Liver (tissue), 9 donors: ENCODE results near the gene P3H2. TPM values are rescaled to one million over a fixed set of nuclear protein-coding genes. Genes with fewer than 3 reads are reported as not detected.
A peak's percentile ranks its signal among the peaks of the same experiment; 100 is the strongest.

Experiments used
- DNase-seq: peaks from one replicate; pipeline ENCODE4 v3.0.0-alpha.2; 2017; ENCODE audit warnings: low spot score
- H3K27ac ChIP-seq, 2 donors: one replicate each; pipeline ENCODE4 v1.7.0; 2013; ENCODE audit warnings: inconsistent platforms in 2 of 2, low read length in 2 of 2, control low read depth in 1 of 2, low read depth in 1 of 2, mild to moderate bottlenecking in 1 of 2
- H3K27me3 ChIP-seq, 4 donors: one replicate each; pipeline versions ENCODE4 v1.6.1 to v1.7.0; 2013; ENCODE audit warnings: low read length in 3 of 4, inconsistent platforms in 1 of 4, mild to moderate bottlenecking in 1 of 4, moderate library complexity in 1 of 4; ENCODE audit not compliant: control insufficient read depth in 4 of 4, insufficient read depth in 4 of 4
- H3K36me3 ChIP-seq, 4 donors: one replicate each; pipeline versions ENCODE4 v1.6.1 to v1.7.0; 2013; ENCODE audit warnings: low read length in 3 of 4, mild to moderate bottlenecking in 3 of 4, low read depth in 1 of 4, moderate library complexity in 1 of 4; ENCODE audit not compliant: control insufficient read depth in 4 of 4, insufficient read depth in 3 of 4
- H3K4me1 ChIP-seq, 4 donors: one replicate each; pipeline versions ENCODE4 v1.6.1 to v1.7.0; 2013; ENCODE audit warnings: low read length in 3 of 4, mild to moderate bottlenecking in 3 of 4, moderate library complexity in 1 of 4; ENCODE audit not compliant: control insufficient read depth in 4 of 4, insufficient read depth in 4 of 4
- H3K4me3 ChIP-seq, 3 donors: one replicate each; pipeline versions ENCODE4 v1.6.1 to v1.7.0; 2013; ENCODE audit warnings: low read length in 3 of 3, control low read depth in 1 of 3, low read depth in 1 of 3, mild to moderate bottlenecking in 1 of 3
- H3K9ac ChIP-seq, 2 donors: one replicate each; pipeline ENCODE4 v1.7.0; 2013; ENCODE audit warnings: low read length in 2 of 2, mild to moderate bottlenecking in 2 of 2, moderate library complexity in 2 of 2, control low read depth in 1 of 2, low read depth in 1 of 2
- H3K9me3 ChIP-seq, 4 donors: one replicate each; pipeline versions ENCODE4 v1.6.1 to v1.7.0; 2013; ENCODE audit warnings: low read length in 3 of 4; ENCODE audit not compliant: control insufficient read depth in 4 of 4
- EGR1 ChIP-seq, 2 donors: IDR thresholded peaks; 2 replicates each; pipeline ENCODE4 v1.6.1; 2016 to 2018; ENCODE audit warnings: antibody characterized with exemption in 2 of 2, low read depth in 2 of 2
- FOXA1 ChIP-seq: IDR thresholded peaks from 2 replicates; pipeline ENCODE4 v1.6.1; 2016; ENCODE audit warnings: antibody characterized with exemption
- FOXA2 ChIP-seq: IDR thresholded peaks from 2 replicates; pipeline ENCODE4 v1.6.1; 2016; ENCODE audit warnings: antibody characterized with exemption
- GABPA ChIP-seq, 2 donors: IDR thresholded peaks in 1 of 2; conservative IDR thresholded peaks in 1 of 2; 2 replicates each; pipeline ENCODE4 v1.6.1; 2016; ENCODE audit warnings: antibody characterized with exemption in 2 of 2, mild to moderate bottlenecking in 1 of 2, moderate library complexity in 1 of 2
- HNF4A ChIP-seq, 2 donors: conservative IDR thresholded peaks; 2 replicates each; pipeline ENCODE4 v1.6.1; 2016; ENCODE audit warnings: antibody characterized with exemption in 2 of 2, mild to moderate bottlenecking in 2 of 2
- NR2F2 ChIP-seq: IDR thresholded peaks from 2 replicates; pipeline ENCODE4 v1.6.1; 2016; ENCODE audit warnings: antibody characterized with exemption
- RAD21 ChIP-seq, 2 donors: IDR thresholded peaks; 2 replicates each; pipeline ENCODE4 v1.6.1; 2016; ENCODE audit warnings: antibody characterized with exemption in 2 of 2, mild to moderate bottlenecking in 2 of 2
- RXRA ChIP-seq, 2 donors: IDR thresholded peaks; 2 replicates each; pipeline ENCODE4 v1.6.1; 2017 to 2018; ENCODE audit warnings: antibody characterized with exemption in 2 of 2, mild to moderate bottlenecking in 1 of 2
- SP1 ChIP-seq: IDR thresholded peaks from 2 replicates; pipeline ENCODE4 v1.6.1; 2018; ENCODE audit warnings: antibody characterized with exemption, mild to moderate bottlenecking
- TAF1 ChIP-seq: conservative IDR thresholded peaks from 2 replicates; pipeline ENCODE4 v1.6.1; 2016; ENCODE audit warnings: antibody characterized with exemption, mild to moderate bottlenecking
- YY1 ChIP-seq: IDR thresholded peaks from 2 replicates; pipeline ENCODE4 v1.6.1; 2016; ENCODE audit warnings: antibody characterized with exemption, mild to moderate bottlenecking
- WGBS: extraction: QIAGEN DNeasy Blood & Tissue Kit; methylation state at CpG from one replicate; pipeline ENCODE4 v1.1.7; 2013; 5-methylcytosine and 5-hydroxymethylcytosine counted together
- polyA plus RNA-seq, 2 donors: library from polyadenylated mRNA; stranded (reverse) in 1 of 2; unstranded in 1 of 2; fragments of 200-250 nt in 1 of 2; fragments of >200 nt in 1 of 2; fragmentation: Nextera tagmentation in 1 of 2; extraction: Ambion mirVana in 1 of 2; gene quantifications; one replicate each; pipeline versions ENCODE4 v1.2.1 to v1.2.3, GENCODE V29; 2013 to 2015
- total RNA-seq, 2 donors: library from RNA; depleted of rRNA; stranded (reverse); fragments of >200 nt; gene quantifications; one replicate each; pipeline ENCODE4 v1.2.3, GENCODE V29; 2014
- TF ChIP-seq, protein P1 (sequence below): IDR thresholded peaks from 2 replicates; pipeline ENCODE4 v1.6.1; 2016; ENCODE audit warnings: antibody characterized with exemption, mild to moderate bottlenecking
- TF ChIP-seq, protein P2 (sequence below): IDR thresholded peaks from 2 replicates; pipeline ENCODE4 v1.6.1; 2016; ENCODE audit warnings: antibody characterized with exemption
- TF ChIP-seq, protein P3 (sequence below): IDR thresholded peaks from 2 replicates; pipeline ENCODE4 v1.6.1; 2016; ENCODE audit warnings: antibody characterized with exemption
- donor health status: healthy.
- donor health status: healthy.
- donor health status: healthy.
- donor health status: healthy.
- donor health status: healthy.

The P3H2 gene
- total and polyA plus RNA-seq, 4 donors, result 1.9 to 6.9 (median 4.1) TPM

DNA sequence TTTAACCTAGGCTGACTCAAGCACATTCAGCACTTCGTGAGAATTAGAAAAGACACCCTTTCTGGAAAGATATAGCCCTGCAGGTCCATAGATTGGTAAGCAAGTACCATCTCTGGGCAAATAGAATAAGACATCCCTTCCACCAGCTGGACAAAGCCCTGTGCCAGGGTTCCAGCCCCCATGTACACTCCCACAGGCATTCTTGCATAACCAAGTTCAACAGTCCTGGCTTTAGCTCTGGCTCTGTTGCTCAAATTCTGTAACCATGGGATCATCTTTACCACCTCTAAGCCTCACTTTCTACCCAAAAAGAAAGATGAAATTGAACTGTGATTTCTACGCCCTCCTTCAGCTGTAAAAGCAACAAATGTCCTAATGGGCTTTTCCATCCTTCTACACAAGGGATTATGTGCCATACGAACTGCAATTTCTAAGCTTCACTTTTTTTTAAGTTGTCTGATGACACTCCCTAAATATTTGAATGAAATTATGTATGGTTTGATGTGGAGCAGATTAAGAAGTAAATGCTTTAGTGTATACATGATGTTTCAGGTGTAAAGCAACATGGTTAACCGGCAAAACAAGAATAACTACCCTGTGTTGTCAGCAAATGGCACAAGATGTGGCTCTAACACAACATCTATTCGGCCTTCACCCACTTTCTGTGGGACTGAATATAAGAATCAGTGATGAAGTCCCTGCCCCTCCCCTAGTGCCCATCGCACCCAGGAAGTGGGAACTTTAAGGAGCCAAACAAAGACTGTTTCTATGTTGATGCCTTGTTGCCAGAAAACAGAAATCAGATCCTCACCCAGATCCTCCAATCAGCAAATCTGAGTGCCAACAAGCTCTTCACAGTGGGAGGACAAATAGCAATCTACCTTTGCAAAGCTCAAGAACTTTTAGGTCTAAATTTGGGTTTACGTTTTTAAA, 165.7 kb downstream of the P3H2 start:
- no peak for DNase-seq
- Histone ChIP-seq H3K27ac (no peak overlapping the region), H3K4me1 (peaks cover 0 to under 1% (median 0%) of the 10 kb centered on the region in 4 donors), H3K9me3 (no peaks in the 10 kb centered on the region), H3K4me3 (no peak overlapping the region), H3K27me3 (peaks cover 0 to 2% (median 0%) of the 10 kb centered on the region in 4 donors), H3K9ac (no peak overlapping the region), H3K36me3 (no peaks in the 10 kb centered on the region)
- 89% methylated on average over 7 of the region's 7 CpGs for WGBS
- TF ChIP-seq SP1 (no peak), NR2F2 (no peak), YY1 (no peak), RXRA (IDR thresholded peaks at IDR 0.05) (peak in 1 of 2 donors; percentile 33), HNF4A (conservative IDR thresholded peaks at IDR 0.05) (peak in 1 of 2 donors; percentile 37), RAD21 (IDR thresholded peaks at IDR 0.05) (no peak), FOXA1 (no peak), EGR1 (IDR thresholded peaks at IDR 0.05; ENCODE audit: low read depth in 2 of 2) (no peak), TAF1 (no peak)
- TF ChIP-seq, protein P1, sequence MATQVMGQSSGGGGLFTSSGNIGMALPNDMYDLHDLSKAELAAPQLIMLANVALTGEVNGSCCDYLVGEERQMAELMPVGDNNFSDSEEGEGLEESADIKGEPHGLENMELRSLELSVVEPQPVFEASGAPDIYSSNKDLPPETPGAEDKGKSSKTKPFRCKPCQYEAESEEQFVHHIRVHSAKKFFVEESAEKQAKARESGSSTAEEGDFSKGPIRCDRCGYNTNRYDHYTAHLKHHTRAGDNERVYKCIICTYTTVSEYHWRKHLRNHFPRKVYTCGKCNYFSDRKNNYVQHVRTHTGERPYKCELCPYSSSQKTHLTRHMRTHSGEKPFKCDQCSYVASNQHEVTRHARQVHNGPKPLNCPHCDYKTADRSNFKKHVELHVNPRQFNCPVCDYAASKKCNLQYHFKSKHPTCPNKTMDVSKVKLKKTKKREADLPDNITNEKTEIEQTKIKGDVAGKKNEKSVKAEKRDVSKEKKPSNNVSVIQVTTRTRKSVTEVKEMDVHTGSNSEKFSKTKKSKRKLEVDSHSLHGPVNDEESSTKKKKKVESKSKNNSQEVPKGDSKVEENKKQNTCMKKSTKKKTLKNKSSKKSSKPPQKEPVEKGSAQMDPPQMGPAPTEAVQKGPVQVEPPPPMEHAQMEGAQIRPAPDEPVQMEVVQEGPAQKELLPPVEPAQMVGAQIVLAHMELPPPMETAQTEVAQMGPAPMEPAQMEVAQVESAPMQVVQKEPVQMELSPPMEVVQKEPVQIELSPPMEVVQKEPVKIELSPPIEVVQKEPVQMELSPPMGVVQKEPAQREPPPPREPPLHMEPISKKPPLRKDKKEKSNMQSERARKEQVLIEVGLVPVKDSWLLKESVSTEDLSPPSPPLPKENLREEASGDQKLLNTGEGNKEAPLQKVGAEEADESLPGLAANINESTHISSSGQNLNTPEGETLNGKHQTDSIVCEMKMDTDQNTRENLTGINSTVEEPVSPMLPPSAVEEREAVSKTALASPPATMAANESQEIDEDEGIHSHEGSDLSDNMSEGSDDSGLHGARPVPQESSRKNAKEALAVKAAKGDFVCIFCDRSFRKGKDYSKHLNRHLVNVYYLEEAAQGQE, result no peak
- TF ChIP-seq, protein P2, sequence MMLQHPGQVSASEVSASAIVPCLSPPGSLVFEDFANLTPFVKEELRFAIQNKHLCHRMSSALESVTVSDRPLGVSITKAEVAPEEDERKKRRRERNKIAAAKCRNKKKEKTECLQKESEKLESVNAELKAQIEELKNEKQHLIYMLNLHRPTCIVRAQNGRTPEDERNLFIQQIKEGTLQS, result no peak
- TF ChIP-seq, protein P3, sequence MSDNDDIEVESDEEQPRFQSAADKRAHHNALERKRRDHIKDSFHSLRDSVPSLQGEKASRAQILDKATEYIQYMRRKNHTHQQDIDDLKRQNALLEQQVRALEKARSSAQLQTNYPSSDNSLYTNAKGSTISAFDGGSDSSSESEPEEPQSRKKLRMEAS, result no peak

DNA sequence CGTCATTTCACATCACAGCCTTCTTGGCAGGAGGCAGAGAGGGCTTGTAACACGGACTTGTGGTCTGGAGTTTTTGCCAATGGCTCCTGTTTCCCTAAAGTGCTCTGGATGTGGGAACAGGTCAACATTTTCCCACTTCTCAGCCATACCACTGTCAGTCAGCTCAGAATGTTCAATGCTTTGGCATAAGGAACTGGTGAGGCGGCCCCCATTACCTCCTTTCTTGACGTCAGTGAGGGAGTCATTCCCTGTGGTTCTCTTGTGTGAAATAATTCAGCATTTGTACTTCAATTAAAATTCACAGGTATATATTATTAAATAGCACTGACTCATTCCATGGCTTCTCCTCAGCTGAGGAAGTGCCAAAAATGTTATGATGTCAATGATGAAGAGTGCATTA, 167.1 kb downstream of the P3H2 start:
- TF ChIP-seq FOXA2 (no peak), GABPA (IDR thresholded peaks at IDR 0.05 in 1 of 2, conservative IDR thresholded peaks at IDR 0.05 in 1 of 2) (no peak)
- TF ChIP-seq, protein P3, result no peak
- WGBS, result 83% methylated on average over 4 of the region's 4 CpGs
- peaks cover 0 to 7% (median 4%) of the 10 kb centered on the region in 4 donors for H3K4me1 ChIP-seq
- no peaks in the 10 kb centered on the region for H3K9me3 ChIP-seq
- H3K9ac ChIP-seq, result no peak overlapping the region
- peaks cover 0 to 2% (median 0%) of the 10 kb centered on the region in 4 donors for H3K27me3 ChIP-seq
- H3K27ac ChIP-seq, result no peak overlapping the region
- no peak overlapping the region for H3K4me3 ChIP-seq
- no peaks in the 10 kb centered on the region for H3K36me3 ChIP-seq
- no peak for DNase-seq
